ENCODE results near the gene MSL1. TPM values are rescaled to one million over a fixed set of nuclear protein-coding genes. Genes with fewer than 3 reads are reported as not detected.
A peak's percentile ranks its signal among the peaks of the same experiment; 100 is the strongest.
"Not testable (repeated sequence)": the region's sequence is repeated elsewhere in the genome, so short reads cannot be mapped to it uniquely, and the experiment has no call there.

MSL1 gene
- total and polyA plus RNA-seq, 2 experiments from 2014 or later, result 26.7 to 81.6 TPM

GRCh38 chr17:40139566-40140058 is 17.8 kb downstream of the MSL1 start:
- no peaks in the 10 kb centered on the region for H3K36me3 ChIP-seq (replicated peaks; ENCODE audit: insufficient read depth, low read depth)
- H2AFZ ChIP-seq, result peak overlapping the region; percentile 78
- WGBS (ENCODE audit: low lambda C conversion rate, missing lambda C conversion rate), result 22% methylated on average over 14 of the region's 14 CpGs
- peak overlapping the region; percentile 43 for H3K4me3 ChIP-seq
- H3K79me2 ChIP-seq, result peaks cover 84% of the 10 kb centered on the region
- DNase-seq (ENCODE audit: low spot score), result no peak
- H3K9me2 ChIP-seq (replicated peaks; ENCODE audit: insufficient read depth), result no peaks in the 10 kb centered on the region
- H3K9me3 ChIP-seq (ENCODE audit: low read depth), result no peaks in the 10 kb centered on the region
- H4K20me1 ChIP-seq (ENCODE audit: insufficient read depth, poor library complexity, severe bottlenecking), result no peaks in the 10 kb centered on the region
- no peaks in the 10 kb centered on the region for H3K27me3 ChIP-seq
- TF ChIP-seq CTCF (IDR thresholded peaks at IDR 0.05; ENCODE audit: poor library complexity) (no peak), EZH2 (IDR thresholded peaks at IDR 0.05; ENCODE audit: borderline replicate concordance) (no peak), EZH2phosphoT487 (IDR thresholded peaks at IDR 0.05; ENCODE audit: low read depth, severe bottlenecking, unreplicated experiment) (no peak)
- H3K4me2 ChIP-seq, result peak overlapping the region; percentile 79
- H3K27ac ChIP-seq, result peak overlapping the region; percentile 96
- H3K4me1 ChIP-seq (ENCODE audit: insufficient read depth), result peaks cover 13% of the 10 kb centered on the region

- not testable (repeated sequence) for H3K9me2 ChIP-seq (replicated peaks; ENCODE audit: insufficient read depth); H3K9me3 ChIP-seq (ENCODE audit: low read depth)
- WGBS (ENCODE audit: low lambda C conversion rate, missing lambda C conversion rate), result 97% methylated on average over 3 of the region's 3 CpGs
Observed at GRCh38 chr17:40143166-40143565, 21.4 kb downstream of the MSL1 start.

GRCh38 chr17:40145476-40145875 is 23.7 kb downstream of the MSL1 start:
- Histone ChIP-seq H3K79me2 (peaks cover 90% of the 10 kb centered on the region), H2AFZ (no peak overlapping the region), H3K4me3 (no peak overlapping the region), H4K20me1 (ENCODE audit: insufficient read depth, poor library complexity, severe bottlenecking) (peaks cover 2% of the 10 kb centered on the region), H3K4me2 (no peak overlapping the region), H3K4me1 (ENCODE audit: insufficient read depth) (no peaks in the 10 kb centered on the region), H3K9me3 (ENCODE audit: low read depth) (no peaks in the 10 kb centered on the region), H3K36me3 (replicated peaks; ENCODE audit: insufficient read depth, low read depth) (no peaks in the 10 kb centered on the region), H3K27me3 (no peaks in the 10 kb centered on the region), H3K27ac (no peak overlapping the region), H3K9me2 (replicated peaks; ENCODE audit: insufficient read depth) (no peaks in the 10 kb centered on the region)
- 94% methylated on average over 3 of the region's 3 CpGs for WGBS (ENCODE audit: low lambda C conversion rate, missing lambda C conversion rate)
- no peak for DNase-seq (ENCODE audit: low spot score)
- TF ChIP-seq EZH2phosphoT487 (IDR thresholded peaks at IDR 0.05; ENCODE audit: low read depth, severe bottlenecking, unreplicated experiment) (no peak), CTCF (IDR thresholded peaks at IDR 0.05; ENCODE audit: poor library complexity) (no peak), EZH2 (IDR thresholded peaks at IDR 0.05; ENCODE audit: borderline replicate concordance) (no peak)

More at GRCh38 chr17:40143166-40143565, 21.4 kb downstream of the MSL1 start:
- peaks cover 83% of the 10 kb centered on the region for H3K79me2 ChIP-seq
- H3K4me2 ChIP-seq; H3K27me3 ChIP-seq; H3K27ac ChIP-seq; H3K36me3 ChIP-seq (replicated peaks; ENCODE audit: insufficient read depth, low read depth); H4K20me1 ChIP-seq (ENCODE audit: insufficient read depth, poor library complexity, severe bottlenecking); H3K4me3 ChIP-seq; DNase-seq (ENCODE audit: low spot score); H3K4me1 ChIP-seq (ENCODE audit: insufficient read depth); H2AFZ ChIP-seq: not testable (repeated sequence)

GRCh38 chr17:40148527-40148926 is 26.8 kb downstream of the MSL1 start:
- DNase-seq (ENCODE audit: low spot score), result no peak
- Histone ChIP-seq H3K27ac (no peak overlapping the region), H4K20me1 (ENCODE audit: insufficient read depth, poor library complexity, severe bottlenecking) (peaks cover 2% of the 10 kb centered on the region), H3K79me2 (peaks cover 79% of the 10 kb centered on the region), H3K4me3 (no peak overlapping the region), H3K4me1 (ENCODE audit: insufficient read depth) (no peaks in the 10 kb centered on the region), H3K9me2 (replicated peaks; ENCODE audit: insufficient read depth) (no peaks in the 10 kb centered on the region), H2AFZ (no peak overlapping the region), H3K36me3 (replicated peaks; ENCODE audit: insufficient read depth, low read depth) (no peaks in the 10 kb centered on the region), H3K4me2 (no peak overlapping the region), H3K27me3 (no peaks in the 10 kb centered on the region), H3K9me3 (ENCODE audit: low read depth) (no peaks in the 10 kb centered on the region)
- WGBS (ENCODE audit: low lambda C conversion rate, missing lambda C conversion rate), result 95% methylated on average over 3 of the region's 3 CpGs
- TF ChIP-seq EZH2 (IDR thresholded peaks at IDR 0.05; ENCODE audit: borderline replicate concordance) (no peak), EZH2phosphoT487 (IDR thresholded peaks at IDR 0.05; ENCODE audit: low read depth, severe bottlenecking, unreplicated experiment) (no peak), CTCF (IDR thresholded peaks at IDR 0.05; ENCODE audit: poor library complexity) (no peak)

All from hepatocyte (in vitro differentiated cells).